ENCODE data around the gene NREP.
A peak's percentile ranks its signal among the peaks of the same experiment; 100 is the strongest.

Gene NREP

DNA sequence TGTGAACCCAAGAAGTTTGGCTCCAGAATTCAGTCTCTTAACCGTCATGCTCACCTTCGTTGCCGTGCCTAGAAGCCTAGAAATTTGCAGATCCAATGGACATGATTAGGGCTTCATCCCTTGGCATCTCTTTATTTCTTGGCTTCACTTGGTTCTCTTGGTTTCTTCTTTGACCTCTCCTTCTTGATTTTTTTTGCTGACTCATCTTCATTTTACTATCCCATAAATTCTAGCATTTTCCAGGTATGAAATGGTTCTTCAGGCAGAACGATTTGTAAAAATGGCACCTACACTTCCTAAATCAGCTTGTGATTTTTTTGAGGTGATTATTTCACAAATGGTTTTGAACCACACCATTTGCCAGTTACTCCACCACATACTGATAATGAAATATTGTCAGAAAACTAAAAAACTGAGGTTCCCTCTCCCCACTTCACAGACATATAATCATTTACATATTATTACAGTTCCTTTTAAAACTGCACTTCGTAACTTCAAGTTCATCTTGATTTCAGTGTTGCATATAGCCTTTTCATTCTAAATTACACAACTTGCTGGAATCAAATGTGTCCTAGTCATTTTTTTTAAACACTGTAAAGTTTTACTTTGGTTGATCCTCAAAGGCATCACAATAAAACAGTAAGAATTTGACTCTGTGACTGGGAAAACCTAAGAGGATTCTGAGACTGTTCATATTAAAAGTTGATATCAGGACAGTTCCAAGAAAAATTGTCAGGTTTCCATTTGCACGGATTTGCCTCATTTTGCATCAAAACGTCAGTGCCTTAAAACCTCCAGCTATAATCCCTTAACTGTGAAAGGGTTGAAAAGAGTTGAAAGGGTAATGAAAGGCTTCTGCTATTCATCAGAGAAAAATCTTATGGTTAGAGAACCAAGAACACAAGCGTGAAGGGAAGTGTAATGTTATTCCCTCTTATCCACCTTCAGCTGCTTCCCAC, 8.9 kb upstream of the NREP start:
- no peak for DNase-seq (ENCODE audit: low spot score)
- FAIRE-seq = no peak

GRCh38 chr5:111764019-111764418, 7.0 kb upstream of the NREP start:
- FAIRE-seq = no peak
- no peak for DNase-seq (ENCODE audit: low spot score)

GRCh38 chr5:111762895-111763294, 5.9 kb upstream of the NREP start:
- FAIRE-seq (no peak), DNase-seq (ENCODE audit: low spot score) (no peak)

GRCh38 chr5:111758284-111758628, 1.3 kb upstream of the NREP start:
- no peak for FAIRE-seq
- no peak for DNase-seq (ENCODE audit: low spot score)

DNA sequence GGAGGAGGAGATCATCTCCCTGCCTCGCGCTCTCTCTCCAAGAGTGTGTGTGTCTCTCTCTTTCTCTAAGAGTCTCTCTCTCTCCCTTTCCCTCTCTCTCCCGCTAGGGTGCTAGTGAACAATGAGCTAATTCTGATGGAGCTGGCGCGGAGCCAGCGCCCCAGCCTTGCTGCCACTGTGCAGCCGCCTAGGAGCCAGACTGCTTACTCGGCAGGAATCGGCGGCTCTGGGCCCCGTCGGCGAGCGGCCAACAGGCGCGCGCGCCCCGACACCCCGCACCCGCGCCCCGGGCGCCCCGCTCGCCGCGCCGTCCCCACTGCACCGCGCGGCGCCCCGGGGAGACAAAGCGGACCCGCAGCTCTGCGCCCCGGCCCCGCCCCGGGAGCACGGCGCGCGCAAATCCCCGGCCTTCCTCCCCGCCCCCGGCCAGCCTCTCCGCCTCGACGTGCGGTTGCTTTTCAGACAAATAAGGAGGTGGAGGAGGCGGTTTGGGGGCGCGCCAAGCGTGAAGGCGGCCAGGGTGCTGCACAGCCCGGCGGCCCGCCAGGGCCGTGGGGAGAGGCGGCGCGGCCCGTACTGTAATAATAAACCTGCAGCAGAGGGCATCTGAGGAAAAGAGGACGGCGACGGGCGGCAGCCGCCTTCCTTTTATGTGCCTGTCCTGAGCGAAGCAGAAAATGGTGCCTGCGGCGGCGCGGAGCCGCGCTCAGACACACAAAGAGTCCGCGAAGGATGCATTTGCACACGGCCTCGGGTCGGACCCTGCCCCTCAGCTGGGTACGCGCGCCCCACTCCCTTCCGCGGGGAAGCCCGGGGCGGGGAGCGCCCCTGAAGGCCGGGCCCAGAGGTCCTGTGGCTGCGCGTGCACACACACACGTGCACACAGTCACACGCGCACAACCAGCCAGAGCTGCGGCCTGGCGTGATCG, 625 bp upstream of the NREP start:
- DNase-seq (ENCODE audit: low spot score) (peak; percentile 95), FAIRE-seq (peak; percentile 70)

GRCh38 chr5:111755942-111756381, 1.0 kb downstream of the NREP start:
- no peak for FAIRE-seq
- DNase-seq (ENCODE audit: low spot score) = no peak

GRCh38 chr5:111755345-111755941, 1.6 kb downstream of the NREP start:
- DNase-seq (ENCODE audit: low spot score) (no peak), FAIRE-seq (no peak)

- DNase-seq (ENCODE audit: low spot score) (no peak), FAIRE-seq (no peak)
These were observed 3.0 kb downstream of the NREP start for GRCh38 chr5:111753884-111754589.

GRCh38 chr5:111752426-111752965, 4.5 kb downstream of the NREP start:
- DNase-seq (ENCODE audit: low spot score) (no peak), FAIRE-seq (no peak)

- DNase-seq (ENCODE audit: low spot score) = no peak
- no peak for FAIRE-seq
These were observed 7.5 kb downstream of the NREP start for GRCh38 chr5:111749303-111750026.

GRCh38 chr5:111748304-111748763, 8.7 kb downstream of the NREP start:
- DNase-seq (ENCODE audit: low spot score) = peak; percentile 94
- FAIRE-seq = peak; percentile 99

DNA sequence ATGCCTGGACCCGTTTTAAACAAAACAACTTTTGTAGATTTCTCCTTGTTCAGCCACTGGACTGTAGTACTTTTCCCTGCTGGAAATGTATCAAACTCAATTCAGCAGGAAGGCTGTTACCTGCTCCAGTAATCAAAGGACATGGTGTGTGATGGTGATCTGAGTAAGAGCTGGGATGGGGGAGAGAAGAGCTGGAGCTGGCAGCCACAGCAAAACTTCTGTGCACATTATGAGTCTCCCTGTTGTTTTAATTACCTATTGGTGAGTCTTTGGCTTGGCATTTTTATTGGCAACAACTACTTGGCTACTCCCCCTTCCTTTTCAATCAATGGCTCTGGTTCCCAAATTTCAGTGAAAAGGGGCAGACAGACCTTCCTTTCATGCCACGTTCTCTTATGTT, 9.7 kb downstream of the NREP start:
- FAIRE-seq (peak; percentile 74), DNase-seq (ENCODE audit: low spot score) (peak; percentile 77)

DNA sequence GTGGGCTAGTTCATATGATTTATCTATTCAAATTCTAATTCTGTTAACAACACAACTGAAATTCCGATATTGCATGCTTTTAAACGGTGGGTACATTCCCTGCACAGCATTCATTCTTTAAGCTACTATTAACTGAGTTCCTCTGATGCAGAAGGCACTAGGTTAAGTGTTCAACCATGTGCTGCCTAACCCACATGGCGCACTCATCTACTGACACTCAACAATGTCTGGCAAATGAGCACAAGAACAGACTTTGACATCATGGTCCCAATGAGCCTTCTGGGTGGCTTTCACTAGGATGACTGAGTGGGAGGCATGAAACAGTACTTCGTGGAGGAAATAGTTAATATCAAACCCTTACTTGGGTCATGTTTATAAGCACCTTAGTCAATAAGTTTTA, 10.2 kb downstream of the NREP start:
- DNase-seq (ENCODE audit: low spot score) = no peak
- no peak for FAIRE-seq

DNA sequence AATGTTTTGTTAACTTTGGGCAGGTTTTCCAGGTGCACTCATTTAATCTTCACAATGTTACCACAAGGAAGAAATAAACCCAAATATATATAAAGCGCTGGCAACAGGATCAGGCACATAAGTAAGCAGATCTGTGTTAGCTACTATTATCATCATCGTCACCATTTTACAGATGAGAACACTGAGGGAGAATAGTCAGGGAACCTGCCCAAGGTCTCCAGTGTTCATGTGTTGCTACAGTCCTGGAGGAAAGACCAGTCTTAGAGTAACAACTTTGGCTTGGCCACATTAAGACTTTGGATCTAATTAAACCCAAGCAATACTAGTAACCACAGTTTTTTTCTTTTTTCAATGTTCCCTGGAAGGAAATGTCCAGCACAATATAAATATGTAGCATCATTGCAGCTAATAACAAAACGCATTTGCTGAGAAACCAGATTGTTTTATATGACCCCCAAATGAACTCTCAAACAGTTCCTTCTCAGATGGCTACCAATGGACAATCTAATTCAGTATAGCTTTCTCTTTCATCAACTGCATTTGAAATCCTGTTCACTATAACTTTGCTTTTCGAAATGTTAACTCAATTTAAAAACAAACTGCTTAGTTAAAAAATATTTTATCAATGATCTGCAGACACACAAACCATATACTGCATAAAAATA, 11.8 kb downstream of the NREP start:
- FAIRE-seq = no peak
- DNase-seq (ENCODE audit: low spot score) = no peak

- FAIRE-seq (no peak), DNase-seq (ENCODE audit: low spot score) (no peak)
These were observed 12.5 kb downstream of the NREP start for GRCh38 chr5:111744455-111744854.

DNA sequence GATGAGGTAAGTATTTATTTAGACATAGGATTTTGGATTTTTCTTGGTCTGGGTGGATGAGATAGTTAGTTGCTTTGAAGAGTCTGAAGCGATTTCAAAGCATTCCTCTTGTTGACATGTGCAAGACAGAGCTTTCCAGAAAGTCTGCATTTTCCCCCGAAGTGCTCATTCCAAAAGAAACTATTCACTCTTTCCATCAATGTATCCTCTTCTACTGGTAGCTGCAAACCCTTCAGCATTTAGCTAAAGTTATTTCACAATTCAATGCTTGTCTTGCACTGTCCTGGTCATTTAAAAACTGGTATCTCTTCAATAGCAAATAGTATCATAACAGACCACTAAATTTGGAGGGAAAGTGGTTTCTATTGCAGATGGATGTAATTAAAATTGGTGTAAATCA, 13.0 kb downstream of the NREP start:
- no peak for FAIRE-seq
- no peak for DNase-seq (ENCODE audit: low spot score)

- DNase-seq (ENCODE audit: low spot score) (no peak), FAIRE-seq (no peak)
These were observed 13.5 kb downstream of the NREP start for GRCh38 chr5:111743512-111743911.

DNA sequence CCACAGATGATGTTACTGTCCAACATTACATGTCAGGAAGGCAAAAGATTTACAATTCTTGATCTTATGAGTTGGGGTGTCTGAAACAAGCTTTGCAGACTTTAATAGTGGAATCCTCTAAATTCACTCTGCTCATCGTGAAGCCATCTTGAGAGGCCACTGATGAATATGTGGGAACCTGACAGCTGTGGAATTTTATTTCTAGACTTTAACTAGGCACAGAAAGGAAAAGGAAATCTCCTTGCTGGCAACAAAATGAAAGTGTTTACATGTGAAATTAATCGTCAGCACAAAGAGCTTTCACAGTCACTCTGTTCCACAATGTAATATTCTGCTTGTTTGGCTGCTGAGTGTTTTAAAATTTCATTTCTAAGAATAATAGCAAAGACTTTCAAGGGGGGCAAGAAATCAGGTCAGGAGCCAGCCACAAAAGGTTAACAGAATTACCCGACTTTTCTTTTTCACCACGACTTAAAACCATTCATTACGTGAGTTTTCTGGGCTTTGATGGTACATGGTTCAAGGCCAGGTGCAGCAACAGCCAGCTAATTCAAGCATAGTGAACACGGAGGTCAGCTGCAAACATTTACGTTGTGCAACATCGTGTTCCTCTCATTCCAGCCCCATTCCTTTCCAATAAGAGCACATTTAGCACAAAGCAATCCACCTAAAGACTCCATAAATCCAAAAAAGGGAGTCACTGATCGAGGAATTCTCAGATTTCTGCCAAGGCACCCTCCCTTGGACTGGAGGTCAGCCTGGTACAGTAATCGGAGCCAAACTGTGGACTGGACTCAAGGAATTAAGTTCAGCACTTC, 14.6 kb downstream of the NREP start:
- DNase-seq (ENCODE audit: low spot score) = no peak
- no peak for FAIRE-seq

GRCh38 chr5:111741278-111741677, 15.7 kb downstream of the NREP start:
- DNase-seq (ENCODE audit: low spot score) = no peak
- FAIRE-seq = no peak

Measured in RCC 7860 (cell line).